Stimulated activated naive CD4-positive, alpha-beta T cell treated with Interleukin-2 at 50 U/mL for 16 hours (primary cell): ENCODE measurements around the gene GBA2.

Source experiments
- DNase-seq: peaks from one replicate; lab custom pipeline; 2025; lab: John Stamatoyannopoulos, UW

Gene GBA2

GRCh38 chr9:35737143-35737542, 11.9 kb downstream of the GBA2 start:
- DNase-seq: no peak

- DNase-seq: peak; percentile 49
These were observed 12.8 kb downstream of the GBA2 start for GRCh38 chr9:35736201-35736633.

DNA sequence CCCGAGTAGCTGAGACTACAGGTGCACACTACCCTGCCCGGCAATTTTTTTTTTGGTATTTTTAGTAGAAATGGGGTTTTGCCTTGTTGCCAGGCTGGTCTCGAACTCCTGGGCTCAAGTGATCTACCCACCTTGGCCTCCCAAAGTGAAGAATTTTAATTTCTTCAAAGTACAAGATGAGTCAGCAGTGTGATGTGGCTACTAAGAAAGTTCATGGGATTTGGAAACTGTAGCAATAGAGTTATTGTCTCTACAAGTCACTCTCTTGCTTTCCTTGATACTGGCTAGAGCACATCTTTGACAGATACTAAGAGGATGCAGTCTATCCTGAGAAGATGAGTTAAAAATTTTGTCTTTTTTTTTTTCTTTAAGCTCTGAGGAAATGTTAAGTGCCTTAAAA, 14.9 kb downstream of the GBA2 start:
- no peak for DNase-seq

GRCh38 chr9:35732800-35733541, 16.1 kb downstream of the GBA2 start:
- no peak for DNase-seq

DNA sequence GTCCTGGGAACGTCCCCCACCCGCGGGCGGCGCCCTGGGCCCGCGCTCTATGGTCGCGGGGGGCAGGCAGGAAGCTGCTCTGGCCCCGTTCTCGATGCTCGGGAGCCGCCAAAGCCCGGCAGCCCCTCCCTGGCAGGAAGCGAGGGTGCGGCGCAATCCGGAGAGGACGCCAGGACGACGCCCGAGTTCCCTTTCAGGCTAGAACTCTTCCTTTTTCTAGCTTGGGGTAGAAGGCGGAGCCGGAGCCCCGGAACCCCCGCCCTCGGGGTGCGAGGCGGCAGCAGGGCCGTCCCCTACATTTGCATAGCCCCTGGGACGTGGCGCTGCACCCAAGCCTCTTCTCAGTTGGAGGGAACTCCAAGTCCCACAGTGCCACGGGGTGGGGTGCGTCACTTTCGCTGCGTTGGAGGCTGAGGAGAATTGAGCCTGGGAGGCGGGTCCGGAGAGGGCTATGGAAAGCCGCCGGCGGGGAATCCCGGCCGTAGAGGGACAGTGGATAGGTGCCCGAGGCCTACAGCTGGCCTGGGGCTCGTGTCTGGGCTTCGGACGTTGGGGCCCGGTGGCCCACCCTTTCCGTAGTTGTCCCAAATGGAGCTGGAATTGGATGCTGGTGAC, 16.7 kb downstream of the GBA2 start, which contains the start of the genes CREB3 and TLN1:
TSS of gene CREB3 (plus strand) at position 482 of the 615 bp plus-strand sequence. CDS start at position 589, 107 bp downstream.
TSS of gene TLN1 (minus strand) at position 11 of the 615 bp plus-strand sequence. CDS start 6,501 bp downstream, outside the sequence.
- DNase-seq: peak; percentile 98

- no peak for DNase-seq
These were observed 17.4 kb downstream of the GBA2 start for GRCh38 chr9:35731415-35732184.

- no peak for DNase-seq
These were observed 18.6 kb downstream of the GBA2 start for GRCh38 chr9:35730486-35730854.

GRCh38 chr9:35729700-35730485, 19.1 kb downstream of the GBA2 start:
- DNase-seq: no peak

DNA sequence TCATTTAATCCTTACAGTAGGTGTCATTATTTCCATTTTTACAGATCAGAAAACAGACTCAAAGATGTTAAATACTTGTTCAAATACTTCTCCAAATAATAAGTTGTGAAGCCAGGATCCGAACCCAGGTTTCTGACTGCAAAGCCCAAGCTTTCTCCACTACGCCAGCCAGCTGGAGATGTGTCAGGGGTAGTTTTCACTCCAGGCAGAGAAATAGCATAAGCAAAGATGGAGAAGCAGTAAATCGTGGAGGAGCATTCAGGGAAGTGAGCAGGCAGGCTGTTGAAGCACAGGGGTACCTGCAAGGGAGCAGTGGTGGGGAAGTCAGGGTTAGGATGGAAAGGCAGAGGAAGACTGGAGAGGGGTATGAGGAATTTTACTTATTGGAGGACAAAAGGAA, 19.9 kb downstream of the GBA2 start:
- DNase-seq: no peak

DNA sequence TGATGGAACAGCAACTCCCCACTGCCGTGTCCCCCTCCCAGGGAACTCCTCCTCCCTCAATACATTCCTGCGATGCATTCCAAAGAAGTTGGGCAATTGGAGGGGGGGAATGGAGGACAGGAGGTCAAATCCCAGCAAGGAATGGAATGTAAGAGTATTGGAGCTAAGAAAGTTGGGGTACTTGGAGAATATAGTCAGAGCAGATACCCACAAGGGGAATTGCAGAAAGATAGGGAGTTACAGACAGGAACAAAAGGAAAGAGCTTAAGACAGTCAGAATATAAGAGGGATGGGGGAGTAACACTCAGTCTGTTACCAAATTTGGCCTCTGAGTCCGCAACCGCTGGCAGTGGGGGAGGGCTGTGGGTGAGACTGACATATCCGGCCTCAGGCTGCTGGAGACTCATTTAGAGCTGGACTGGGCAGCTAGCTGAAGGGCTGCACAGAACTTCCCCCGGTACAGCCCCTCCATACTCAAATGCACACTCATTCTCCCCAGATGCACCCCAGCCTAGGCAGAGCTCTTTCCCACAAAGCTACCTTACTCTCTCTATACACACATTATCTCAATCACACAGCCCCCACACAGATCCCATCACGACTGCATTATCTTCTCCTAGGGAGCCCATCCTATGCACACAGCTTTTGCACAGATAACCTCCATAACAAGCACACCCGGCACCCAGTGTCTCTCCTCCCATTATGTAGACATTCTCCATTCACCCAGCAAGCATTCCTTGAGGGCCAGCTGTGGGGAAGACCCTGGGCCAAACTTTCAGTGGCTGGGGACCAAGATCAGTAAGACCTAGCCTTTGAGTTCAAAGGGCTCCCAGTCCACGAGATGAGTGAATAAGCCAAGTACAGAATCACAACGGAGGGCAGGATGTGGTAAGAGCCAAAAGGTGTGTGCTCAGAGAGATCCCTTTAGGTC, 20.7 kb downstream of the GBA2 start:
- DNase-seq: no peak

GRCh38 chr9:35727676-35728040, 21.4 kb downstream of the GBA2 start:
- DNase-seq: no peak

DNA sequence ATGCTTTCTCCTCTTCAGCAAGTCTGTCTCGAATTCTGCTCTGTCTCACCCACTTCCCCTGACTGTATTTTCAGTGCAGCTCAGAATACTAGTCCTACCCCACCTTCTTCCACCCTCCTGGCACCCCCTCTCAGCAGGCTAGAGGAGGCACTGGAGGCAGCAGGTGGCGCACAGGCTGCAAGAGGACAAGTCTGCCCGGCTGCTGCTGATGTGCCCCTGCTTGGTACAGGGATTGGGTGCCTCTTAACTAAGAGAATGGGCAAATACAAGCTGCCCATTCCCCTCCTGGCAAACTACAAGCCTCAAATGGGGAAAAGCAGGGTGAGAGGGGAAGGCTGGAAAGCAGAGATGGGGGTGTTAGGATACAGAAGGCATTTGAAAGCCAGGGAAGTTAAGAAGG, 22.1 kb downstream of the GBA2 start:
- DNase-seq: no peak

GRCh38 chr9:35725362-35725761, 23.7 kb downstream of the GBA2 start:
- no peak for DNase-seq

DNA sequence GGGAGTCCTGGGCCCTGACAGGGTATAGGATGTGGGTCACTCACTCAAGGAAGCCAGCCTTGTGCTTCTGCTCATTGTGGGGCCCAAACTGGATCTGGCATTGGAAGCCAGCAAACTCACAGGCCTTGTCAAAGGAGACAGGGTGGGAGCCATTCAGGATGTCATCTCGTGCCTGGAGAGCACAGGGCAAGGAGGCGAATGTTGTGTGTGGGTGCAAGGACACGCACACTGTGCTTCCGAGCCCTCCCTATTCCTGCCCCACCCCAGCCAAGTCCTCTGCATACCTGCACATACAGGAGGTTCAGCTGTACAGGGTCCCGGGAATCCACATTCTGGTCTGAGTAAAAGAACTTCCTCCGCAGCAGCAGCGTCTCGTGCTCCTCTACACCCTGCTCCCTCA, 25.1 kb downstream of the GBA2 start:
- DNase-seq: no peak

- no peak for DNase-seq
These were observed 25.6 kb downstream of the GBA2 start for GRCh38 chr9:35723426-35723825.

DNA sequence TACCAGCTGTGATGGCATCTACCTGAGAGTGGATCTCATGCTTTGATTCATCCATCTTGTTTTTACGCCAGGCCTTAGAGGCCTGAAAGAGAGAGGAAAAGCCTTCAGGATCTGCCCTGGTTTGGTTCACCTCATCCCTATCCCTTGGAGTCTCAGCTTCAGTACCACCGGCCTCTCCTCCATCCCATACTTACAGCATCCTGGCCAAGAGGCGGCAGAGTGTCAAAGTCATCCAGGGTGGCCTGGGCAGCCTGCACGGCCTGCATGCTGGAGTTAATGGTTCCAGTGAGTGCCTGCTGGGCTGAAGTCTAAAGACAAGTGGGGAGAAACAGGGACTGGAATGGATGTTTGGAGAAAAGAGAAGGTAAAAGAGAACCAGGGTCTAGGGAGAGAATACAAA, 29.5 kb downstream of the GBA2 start:
- no peak for DNase-seq

DNA sequence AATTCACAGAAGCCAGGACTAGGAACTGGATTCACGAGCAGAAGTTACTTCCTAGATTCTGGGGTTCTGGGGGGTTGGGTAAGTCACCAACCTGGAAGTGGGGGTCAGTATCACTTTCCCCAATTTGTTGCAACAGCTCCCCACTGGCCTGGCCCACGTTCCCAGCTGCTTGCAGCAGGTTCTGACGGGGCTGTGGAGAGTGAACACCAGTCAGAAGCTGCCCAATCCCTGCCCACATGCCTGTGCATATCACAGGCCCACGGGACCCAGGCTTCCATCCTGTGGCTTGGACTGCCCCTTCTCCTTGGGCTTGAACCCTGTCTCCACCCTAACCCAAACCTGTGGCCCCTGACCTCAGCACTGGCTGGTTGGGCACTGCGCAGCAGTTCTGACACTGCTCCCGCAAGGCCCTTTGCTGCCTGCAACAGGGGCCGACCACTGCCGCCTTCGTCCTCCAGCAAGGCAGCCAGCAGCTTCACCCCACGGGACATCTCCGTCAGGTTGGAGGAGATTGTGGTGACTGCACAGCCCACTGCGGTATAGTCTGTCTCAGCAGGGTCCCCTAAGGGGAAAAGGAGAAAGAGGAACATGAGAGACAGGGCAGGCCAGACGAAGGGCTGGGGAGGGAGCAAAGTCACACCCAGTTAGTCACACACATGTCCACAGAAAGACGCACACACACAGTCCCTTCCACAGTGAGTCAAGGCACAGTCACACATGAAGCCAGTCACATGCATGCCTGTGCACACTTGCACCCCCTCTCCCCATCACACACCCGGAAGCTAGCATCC, 30.1 kb downstream of the GBA2 start:
- DNase-seq: no peak

DNA sequence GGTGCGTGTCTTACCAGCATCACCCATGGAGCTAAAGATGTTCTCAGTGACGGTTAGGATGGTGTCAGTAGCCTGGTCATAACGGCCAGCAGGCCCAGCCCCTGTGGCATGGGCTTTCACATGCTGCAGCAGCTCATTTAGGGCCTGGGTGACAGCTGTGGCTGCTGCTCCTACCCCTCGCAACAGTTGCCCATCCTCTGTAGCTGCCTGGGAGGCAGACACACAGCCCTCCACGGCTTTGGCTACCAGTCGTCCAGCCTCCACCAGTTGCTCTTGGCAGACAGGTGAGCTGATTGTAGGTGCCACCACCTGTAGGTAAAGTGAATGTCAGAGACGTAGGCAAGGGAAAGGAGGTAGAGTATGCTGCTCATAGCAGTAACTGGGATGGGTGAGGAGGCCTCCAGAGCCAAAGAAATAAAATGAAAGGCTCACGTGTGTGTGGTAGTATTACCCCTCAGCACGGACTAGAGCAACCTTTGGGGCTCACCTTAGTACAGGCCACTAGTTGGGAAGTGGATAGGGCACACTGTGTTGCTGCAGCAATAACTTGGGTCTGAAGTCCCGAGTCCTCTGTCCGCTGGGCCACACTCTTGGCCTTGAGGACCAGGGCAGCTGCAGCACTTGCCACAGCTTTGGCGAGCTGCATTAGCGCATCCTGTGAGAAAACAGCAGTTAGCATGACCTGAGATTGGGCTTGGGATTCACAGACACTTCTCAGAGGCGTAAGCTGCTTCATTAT, 31.7 kb downstream of the GBA2 start:
- DNase-seq: no peak

DNA sequence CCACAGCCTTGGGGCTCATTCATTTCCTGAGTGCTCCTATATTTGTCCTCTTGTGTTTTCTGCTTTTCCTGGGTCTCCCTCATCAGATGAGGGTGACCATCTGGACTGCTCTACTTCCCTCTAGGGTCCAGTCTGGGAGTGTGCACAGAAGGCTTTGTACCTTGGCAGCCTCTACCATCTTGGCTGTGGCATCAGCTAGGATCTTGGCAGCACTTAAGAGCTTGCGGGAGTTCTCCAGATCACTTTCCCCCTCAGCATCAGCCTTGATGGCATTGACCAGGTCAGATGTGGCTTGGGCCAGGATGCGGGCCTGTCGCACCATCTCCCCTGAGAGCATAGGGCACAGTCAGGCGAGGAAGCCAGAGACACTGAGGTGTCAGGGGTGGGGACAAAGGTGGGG, 32.8 kb downstream of the GBA2 start:
- no peak for DNase-seq
